Osteoblast (primary cell): ENCODE measurements around the gene VDAC1. TPM values are rescaled to one million over a fixed set of nuclear protein-coding genes. Genes with fewer than 3 reads are reported as not detected.

Source experiments
- DNase-seq: peaks from one replicate; pipeline ENCODE4 v3.0.0; 2011; ENCODE audit warnings: low spot score, mixed read lengths; ENCODE audit not compliant: insufficient read length; ENCODE audit errors: missing footprints
- H2AFZ ChIP-seq: 2 replicates; pipeline ENCODE4 v1.6.0; 2011; ENCODE audit warnings: mild to moderate bottlenecking, low read length
- H3K27ac ChIP-seq: 2 replicates; pipeline ENCODE4 v1.5.1; 2011; ENCODE audit warnings: mild to moderate bottlenecking, low read depth, low read length, moderate library complexity
- H3K27me3 ChIP-seq: 2 replicates; pipeline ENCODE4 v1.6.0; 2012; ENCODE audit warnings: mild to moderate bottlenecking, control low read depth, inconsistent platforms, low read length, moderate library complexity; ENCODE audit not compliant: insufficient read depth
- H3K36me3 ChIP-seq: 2 replicates; pipeline ENCODE4 v1.5.1; 2011; ENCODE audit warnings: mild to moderate bottlenecking, low read length, control low read depth, moderate library complexity; ENCODE audit not compliant: insufficient read depth
- H3K4me1 ChIP-seq: 2 replicates; pipeline ENCODE4 v1.5.1; 2011; ENCODE audit warnings: mild to moderate bottlenecking, low read length, control low read depth, moderate library complexity; ENCODE audit not compliant: insufficient read depth
- H3K4me2 ChIP-seq: 2 replicates; pipeline ENCODE4 v1.6.0; 2011; ENCODE audit warnings: mild to moderate bottlenecking, low read length; ENCODE audit not compliant: insufficient read depth
- H3K4me3 ChIP-seq: fragments of 200-600 bp; sonication (generic); 3 replicates; pipeline ENCODE4 v1.5.1; 2012; ENCODE audit warnings: mild to moderate bottlenecking, low read length, inconsistent platforms; ENCODE audit not compliant: insufficient read depth
- H3K79me2 ChIP-seq: 2 replicates; pipeline ENCODE4 v1.6.0; 2012; ENCODE audit warnings: mild to moderate bottlenecking, low read length, control low read depth, inconsistent platforms; ENCODE audit not compliant: insufficient read depth
- H3K9me3 ChIP-seq: 2 replicates; pipeline ENCODE4 v1.5.1; 2011; ENCODE audit warnings: low read depth, low read length, control low read depth
- H4K20me1 ChIP-seq: 2 replicates; pipeline ENCODE4 v1.6.0; 2012; ENCODE audit warnings: mild to moderate bottlenecking, low read length, control low read depth; ENCODE audit not compliant: insufficient read depth
- CTCF ChIP-seq: IDR thresholded peaks from 2 replicates; pipeline ENCODE4 v1.5.1; 2011; ENCODE audit warnings: mild to moderate bottlenecking, low read depth, low read length, moderate library complexity; ENCODE audit errors: extremely low read depth
- total RNA-seq: library from RNA; depleted of rRNA; stranded (reverse); fragments of >200 nt; gene quantifications from 2 replicates; pipeline ENCODE4 v1.2.3, GENCODE V29; 2012

VDAC1 gene
- total RNA-seq, 1 donor = 264 TPM

GRCh38 chr5:134018154-134018985, 13.6 kb upstream of the VDAC1 start:
- Histone ChIP-seq H4K20me1 (no peaks in the 10 kb centered on the region), H3K79me2 (no peaks in the 10 kb centered on the region), H3K4me2 (no peak overlapping the region), H2AFZ (no peak overlapping the region), H3K36me3 (no peaks in the 10 kb centered on the region), H3K9me3 (no peaks in the 10 kb centered on the region), H3K27ac (no peak overlapping the region), H3K4me1 (peaks cover 6% of the 10 kb centered on the region), H3K4me3 (no peak overlapping the region), H3K27me3 (peaks cover 3% of the 10 kb centered on the region)
- no peak for DNase-seq
- TF ChIP-seq CTCF = no peak

- no peak overlapping the region for H3K4me3 ChIP-seq
- H3K79me2 ChIP-seq = peaks cover 15% of the 10 kb centered on the region
- no peak overlapping the region for H3K27ac ChIP-seq
- no peak overlapping the region for H3K4me2 ChIP-seq
- H4K20me1 ChIP-seq = peaks cover 4% of the 10 kb centered on the region
- H3K9me3 ChIP-seq = no peaks in the 10 kb centered on the region
- peaks cover under 1% of the 10 kb centered on the region for H3K36me3 ChIP-seq
- peak; percentile 52 for DNase-seq
- H3K27me3 ChIP-seq = no peaks in the 10 kb centered on the region
- H2AFZ ChIP-seq = no peak overlapping the region
- H3K4me1 ChIP-seq = peaks cover 15% of the 10 kb centered on the region
- TF ChIP-seq CTCF = no peak
Observed at GRCh38 chr5:134008266-134008749, 3.5 kb upstream of the VDAC1 start.

DNA sequence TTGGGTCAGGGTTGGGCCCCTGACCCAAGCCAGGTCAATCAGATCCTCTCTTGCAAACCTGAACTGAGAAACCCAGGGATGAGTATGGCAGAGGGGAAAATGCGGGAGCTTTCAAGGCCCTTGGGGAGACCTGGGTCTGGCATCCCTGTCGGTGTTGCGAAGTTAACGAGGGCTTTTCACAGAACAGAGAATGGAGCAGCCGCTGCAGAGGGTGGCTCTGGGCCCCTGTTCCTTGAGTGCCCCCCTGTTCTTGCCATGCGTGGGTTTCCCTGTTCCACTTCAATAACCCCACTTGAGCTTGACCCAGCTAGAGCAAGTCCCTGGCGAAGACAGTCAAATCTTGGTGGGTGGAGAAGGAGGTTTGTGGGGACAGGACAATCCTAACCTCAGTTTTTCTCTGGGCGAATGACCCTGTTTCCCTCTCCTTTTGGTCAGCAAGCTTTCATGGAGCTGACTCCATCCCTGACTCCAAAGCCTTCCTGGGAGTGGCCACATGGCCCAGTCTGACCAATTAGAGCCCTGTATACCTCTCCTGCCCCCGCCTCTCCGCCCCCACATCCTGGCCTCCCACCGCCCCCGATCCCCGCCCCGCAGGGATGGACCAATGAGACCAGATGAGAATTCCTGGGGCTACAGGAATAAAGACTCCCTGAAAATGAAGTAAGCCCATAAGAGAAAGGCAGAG, 2.9 kb upstream of the VDAC1 start:
- H3K4me1 ChIP-seq = peaks cover 21% of the 10 kb centered on the region
- H3K27me3 ChIP-seq = no peaks in the 10 kb centered on the region
- peaks cover 10% of the 10 kb centered on the region for H4K20me1 ChIP-seq
- no peaks in the 10 kb centered on the region for H3K9me3 ChIP-seq
- no peak overlapping the region for H3K4me3 ChIP-seq
- H3K27ac ChIP-seq = no peak overlapping the region
- H3K79me2 ChIP-seq = peaks cover 21% of the 10 kb centered on the region
- DNase-seq = peak; percentile 92
- TF ChIP-seq CTCF = no peak
- H2AFZ ChIP-seq = no peak overlapping the region
- no peak overlapping the region for H3K4me2 ChIP-seq
- peaks cover 3% of the 10 kb centered on the region for H3K36me3 ChIP-seq

DNA sequence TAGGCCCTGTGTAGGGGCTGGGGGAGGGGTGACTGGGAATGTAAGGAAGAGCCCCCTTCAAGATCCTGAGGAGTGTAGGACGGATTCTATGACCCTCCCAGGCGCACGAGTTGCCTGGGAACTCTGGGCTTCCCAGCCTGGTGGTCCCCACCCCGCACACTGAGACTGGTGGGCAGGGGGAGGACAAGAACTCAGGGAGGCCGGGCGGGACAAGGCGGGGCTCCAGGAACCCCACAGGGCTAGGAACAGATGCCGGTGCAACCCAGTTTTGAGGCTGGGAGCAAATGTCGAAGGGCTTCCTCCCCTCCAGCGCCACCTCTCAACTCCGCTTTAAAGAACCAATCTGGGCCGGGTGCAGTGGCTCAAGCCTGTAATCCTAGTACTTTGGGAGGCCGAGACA, 1.3 kb upstream of the VDAC1 start:
- Histone ChIP-seq H3K9me3 (no peaks in the 10 kb centered on the region), H2AFZ (peak overlapping the region; percentile 56), H4K20me1 (peaks cover 25% of the 10 kb centered on the region), H3K27ac (peak overlapping the region; percentile 91), H3K4me1 (peaks cover 29% of the 10 kb centered on the region), H3K36me3 (peaks cover 13% of the 10 kb centered on the region), H3K4me3 (peak overlapping the region; percentile 78), H3K27me3 (no peaks in the 10 kb centered on the region), H3K4me2 (peak overlapping the region; percentile 91), H3K79me2 (peaks cover 37% of the 10 kb centered on the region)
- no peak for TF ChIP-seq CTCF
- no peak for DNase-seq
